ENCODE results near the gene DRC7.

The DRC7 gene

DNA sequence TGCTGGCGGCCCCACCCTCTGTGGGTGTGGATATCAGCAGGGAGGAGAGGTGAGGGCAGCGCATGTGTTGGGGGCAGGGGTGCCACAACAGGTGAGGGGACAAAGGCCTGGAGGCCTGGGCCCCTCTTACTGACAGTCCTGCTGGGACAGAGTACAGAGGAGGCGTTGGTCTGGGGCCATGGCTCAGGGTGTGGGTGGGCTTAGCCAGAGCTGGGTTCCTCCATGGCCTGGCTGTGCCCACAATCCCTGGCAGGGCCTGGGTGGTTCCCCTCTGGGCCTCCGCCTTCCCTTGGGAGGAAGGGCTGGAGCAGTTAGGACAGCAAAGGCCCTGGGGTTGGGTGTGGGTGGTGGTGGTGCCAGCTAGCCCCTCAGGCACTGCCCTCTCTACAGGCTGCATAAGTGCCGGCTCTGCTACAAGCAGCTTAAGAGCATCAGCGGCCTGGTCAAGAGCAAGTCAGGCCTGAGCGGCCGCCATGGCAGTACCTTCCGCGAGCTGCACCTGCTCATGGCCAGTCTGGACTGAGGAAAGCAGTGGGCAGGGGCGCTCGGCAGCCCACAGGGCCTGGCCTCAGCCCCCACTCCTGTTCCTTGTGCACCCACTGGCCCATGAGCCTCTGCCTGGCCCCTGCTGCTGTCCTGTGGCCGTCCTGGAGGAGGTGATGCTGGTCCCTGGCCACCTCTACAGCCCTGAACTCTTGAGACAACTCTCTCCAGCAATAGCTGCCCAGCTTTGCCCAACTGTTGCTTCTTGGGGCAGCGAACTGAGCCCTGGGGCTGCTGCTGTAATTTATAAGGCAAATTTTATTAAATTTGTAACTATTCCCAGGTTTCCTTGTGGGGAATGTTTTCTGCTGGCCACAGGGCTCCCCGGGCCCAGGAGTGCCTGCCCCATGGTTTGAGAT, 62.1 kb downstream of the DRC7 start:
- Histone ChIP-seq H3K4me1 (peaks cover 0 to 6% (median 2%) of the 10 kb centered on the region in 4 donors), H3K36me3 (peaks cover 0 to 90% (median 45%) of the 10 kb centered on the region in 3 donors), H3K9me3 (no peaks in the 10 kb centered on the region), H3K27me3 (no peaks in the 10 kb centered on the region), H3K4me3 (no peak overlapping the region), H3K27ac (no peak overlapping the region)
- intact Hi-C loops (cut with DNase I; ENCODE audit: low total_unique reads) = loop anchor here (5.0 to 10.0 kb wide), 2 partner anchors 106 to 238 kb away; no protein-coding TSS in a partner anchor
- TF ChIP-seq, protein P1, sequence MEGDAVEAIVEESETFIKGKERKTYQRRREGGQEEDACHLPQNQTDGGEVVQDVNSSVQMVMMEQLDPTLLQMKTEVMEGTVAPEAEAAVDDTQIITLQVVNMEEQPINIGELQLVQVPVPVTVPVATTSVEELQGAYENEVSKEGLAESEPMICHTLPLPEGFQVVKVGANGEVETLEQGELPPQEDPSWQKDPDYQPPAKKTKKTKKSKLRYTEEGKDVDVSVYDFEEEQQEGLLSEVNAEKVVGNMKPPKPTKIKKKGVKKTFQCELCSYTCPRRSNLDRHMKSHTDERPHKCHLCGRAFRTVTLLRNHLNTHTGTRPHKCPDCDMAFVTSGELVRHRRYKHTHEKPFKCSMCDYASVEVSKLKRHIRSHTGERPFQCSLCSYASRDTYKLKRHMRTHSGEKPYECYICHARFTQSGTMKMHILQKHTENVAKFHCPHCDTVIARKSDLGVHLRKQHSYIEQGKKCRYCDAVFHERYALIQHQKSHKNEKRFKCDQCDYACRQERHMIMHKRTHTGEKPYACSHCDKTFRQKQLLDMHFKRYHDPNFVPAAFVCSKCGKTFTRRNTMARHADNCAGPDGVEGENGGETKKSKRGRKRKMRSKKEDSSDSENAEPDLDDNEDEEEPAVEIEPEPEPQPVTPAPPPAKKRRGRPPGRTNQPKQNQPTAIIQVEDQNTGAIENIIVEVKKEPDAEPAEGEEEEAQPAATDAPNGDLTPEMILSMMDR (IDR thresholded peaks at IDR 0.05) = no peak
- DNase-seq = no peak

DNA sequence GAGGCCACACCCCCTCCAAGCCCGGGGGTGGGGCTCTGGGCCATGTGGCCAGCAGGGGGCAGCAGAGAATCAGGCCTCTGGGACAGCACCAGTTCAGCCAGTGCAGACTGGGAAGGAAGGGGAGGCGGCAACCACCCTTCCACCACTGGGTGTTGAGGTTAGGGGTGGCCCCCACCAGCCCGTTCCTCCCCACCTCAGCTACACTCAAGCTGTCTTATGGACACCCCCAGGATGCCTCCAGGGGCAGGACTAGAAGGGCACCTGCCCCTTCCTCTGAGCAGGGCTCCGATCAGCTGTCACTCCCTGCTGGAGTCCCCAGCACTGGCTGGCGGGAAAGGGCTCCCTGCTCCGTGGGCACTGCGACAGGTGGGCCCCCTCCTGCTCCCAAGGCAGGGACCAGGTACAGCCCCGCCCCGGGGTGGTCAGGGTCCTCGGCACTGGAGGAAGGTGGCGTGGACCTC, 62.8 kb downstream of the DRC7 start:
- peak; percentile 85 to 93 for DNase-seq
- intact Hi-C loops (cut with DNase I; ENCODE audit: low total_unique reads) = loop anchor here (5.0 to 10.0 kb wide), 2 partner anchors 105 to 237 kb away; no protein-coding TSS in a partner anchor
- TF ChIP-seq, protein P1 (IDR thresholded peaks at IDR 0.05) = peak; percentile 94 to 97
- Histone ChIP-seq H3K36me3 (peaks cover 0 to 90% (median 43%) of the 10 kb centered on the region in 3 donors), H3K27me3 (no peaks in the 10 kb centered on the region), H3K4me3 (no peak overlapping the region), H3K27ac (peak overlapping the region in 1 of 2 donors; percentile 35), H3K9me3 (no peaks in the 10 kb centered on the region), H3K4me1 (peaks cover 0 to 6% (median 2%) of the 10 kb centered on the region in 4 donors)

DNA sequence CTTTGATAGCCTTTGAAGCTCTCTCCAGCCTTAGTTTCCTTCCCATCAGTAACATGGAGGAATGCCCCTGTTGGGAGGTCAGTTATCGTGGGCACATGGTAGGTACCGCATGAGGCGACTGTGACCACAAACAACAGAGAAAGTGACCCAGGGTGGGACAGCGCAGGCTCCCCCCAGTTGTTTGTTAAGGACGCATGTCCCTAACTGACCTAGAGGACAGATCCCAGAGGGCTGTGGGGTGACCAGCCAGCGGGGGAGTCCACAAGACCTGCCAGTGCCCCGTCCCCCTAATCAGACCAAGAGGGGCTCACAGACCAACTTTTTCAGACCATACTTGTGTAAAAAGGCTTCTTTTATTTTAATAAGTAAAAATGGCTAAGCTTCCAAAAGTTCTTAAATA, 63.3 kb downstream of the DRC7 start:
- intact Hi-C loops (cut with DNase I; ENCODE audit: low total_unique reads) = loop anchor here (5.0 to 10.0 kb wide), 2 partner anchors 104 to 237 kb away; no protein-coding TSS in a partner anchor
- Histone ChIP-seq H3K9me3 (no peaks in the 10 kb centered on the region), H3K27ac (peak overlapping the region in 1 of 2 donors; percentile 35), H3K27me3 (no peaks in the 10 kb centered on the region), H3K4me3 (no peak overlapping the region), H3K36me3 (peaks cover 0 to 90% (median 41%) of the 10 kb centered on the region in 3 donors), H3K4me1 (peaks cover 0 to 6% (median 2%) of the 10 kb centered on the region in 4 donors)
- TF ChIP-seq, protein P1 (IDR thresholded peaks at IDR 0.05) = no peak
- DNase-seq = no peak

DNA sequence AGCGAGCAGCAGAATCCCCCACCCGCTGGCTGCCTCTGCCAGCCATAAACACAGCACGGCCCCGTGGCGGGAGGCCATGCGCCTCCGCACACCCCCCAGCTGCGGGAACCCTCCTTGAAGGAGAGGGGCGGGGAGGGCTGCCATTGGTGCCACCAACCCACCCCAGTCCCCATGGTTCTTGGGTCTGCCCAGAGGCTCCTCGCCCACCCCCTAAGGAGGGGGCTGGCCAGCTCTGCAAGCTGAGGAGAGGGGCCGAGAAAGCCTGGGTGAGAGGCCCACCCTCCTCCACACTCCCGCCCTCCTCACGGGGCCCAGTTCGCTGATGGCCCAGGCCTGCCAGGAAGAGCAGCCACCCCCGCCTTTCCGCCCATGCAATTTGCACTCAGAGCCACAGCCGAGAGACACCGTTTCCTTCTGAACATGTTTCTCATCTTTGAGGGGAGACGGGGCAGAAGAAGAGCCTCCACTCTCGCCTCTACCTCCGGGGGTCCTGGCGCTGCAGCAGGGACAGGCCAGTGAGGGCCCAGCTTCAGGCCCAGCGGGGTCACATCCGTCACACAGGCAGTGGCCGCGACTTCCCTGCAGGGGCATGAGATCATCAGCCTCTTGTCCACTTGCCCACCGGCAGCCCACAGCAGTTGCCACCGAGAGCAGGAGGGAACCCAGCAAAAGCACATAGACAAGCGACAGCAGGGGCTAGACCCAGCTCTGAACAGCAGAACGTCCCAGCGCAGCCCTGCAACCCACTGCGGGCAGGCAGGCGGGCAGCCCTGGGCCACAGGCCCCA, 63.9 kb downstream of the DRC7 start:
- intact Hi-C loops (cut with DNase I; ENCODE audit: low total_unique reads) = loop anchor here (5.0 to 10.0 kb wide), 2 partner anchors 104 to 236 kb away; no protein-coding TSS in a partner anchor
- Histone ChIP-seq H3K27me3 (no peaks in the 10 kb centered on the region), H3K36me3 (peaks cover 0 to 88% (median 39%) of the 10 kb centered on the region in 3 donors), H3K9me3 (no peaks in the 10 kb centered on the region), H3K4me3 (no peak overlapping the region), H3K4me1 (peaks cover 0 to 6% (median 2%) of the 10 kb centered on the region in 4 donors), H3K27ac (no peak overlapping the region)
- DNase-seq = no peak
- TF ChIP-seq, protein P1 (IDR thresholded peaks at IDR 0.05) = no peak

DNA sequence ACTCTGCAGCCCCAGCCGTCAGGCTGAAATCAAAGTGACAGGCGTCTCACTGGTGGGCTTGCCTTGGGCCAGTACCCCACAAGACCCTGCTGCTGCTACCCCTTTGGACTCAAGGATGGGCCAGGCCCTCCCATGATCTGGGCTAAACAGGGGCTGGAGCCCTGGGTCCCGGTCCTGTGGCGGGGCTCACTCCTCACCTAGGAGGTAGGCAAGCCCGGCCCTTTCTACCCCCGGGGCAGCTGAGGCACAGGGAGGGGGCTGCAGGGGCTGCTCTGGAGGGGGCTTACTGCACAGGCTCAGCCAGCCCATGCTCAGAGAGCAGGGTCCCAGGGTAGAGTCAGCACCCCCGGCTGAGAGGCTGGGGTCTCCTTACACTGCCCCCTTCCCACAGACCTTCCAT, 64.5 kb downstream of the DRC7 start:
- Histone ChIP-seq H3K9me3 (no peaks in the 10 kb centered on the region), H3K4me1 (peaks cover 0 to 6% (median 2%) of the 10 kb centered on the region in 4 donors), H3K27ac (no peak overlapping the region), H3K27me3 (no peaks in the 10 kb centered on the region), H3K36me3 (peaks cover 0 to 88% (median 42%) of the 10 kb centered on the region in 3 donors), H3K4me3 (no peak overlapping the region)
- DNase-seq = no peak
- intact Hi-C loops (cut with DNase I; ENCODE audit: low total_unique reads) = loop anchor here (5.0 to 10.0 kb wide), 2 partner anchors 103 to 236 kb away; no protein-coding TSS in a partner anchor
- TF ChIP-seq, protein P1 (IDR thresholded peaks at IDR 0.05) = no peak
